NCI-H446 (cell line): ENCODE results near the gene NPHS1.
"Not testable (repeated sequence)": the region's sequence is repeated elsewhere in the genome, so short reads cannot be mapped to it uniquely, and the experiment has no call there.

Experiments used
- DNase-seq, 2 experiments: peaks; one replicate each; lab custom pipeline; 2025; lab: John Stamatoyannopoulos, UW

Gene NPHS1

DNA sequence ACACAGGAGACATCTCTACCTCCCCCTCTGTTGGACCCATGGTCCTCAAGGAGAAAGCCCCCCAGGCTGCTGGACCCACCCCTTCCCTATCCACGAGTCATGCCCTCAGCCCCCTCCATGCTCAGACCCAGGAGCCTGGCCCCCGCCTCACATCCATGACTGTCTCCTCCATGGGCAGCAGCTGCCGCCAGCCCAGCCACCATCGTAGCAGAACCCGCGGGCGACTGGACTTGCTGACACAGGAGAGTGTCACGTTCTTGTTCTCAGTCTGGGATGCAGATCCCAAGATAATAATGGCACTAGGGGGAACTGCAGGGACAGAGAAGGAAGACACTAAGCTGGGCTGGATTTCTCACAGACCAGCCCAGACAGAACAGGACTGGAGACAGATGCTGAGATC, 3.8 kb downstream of the NPHS1 start:
- DNase-seq = no peak

DNA sequence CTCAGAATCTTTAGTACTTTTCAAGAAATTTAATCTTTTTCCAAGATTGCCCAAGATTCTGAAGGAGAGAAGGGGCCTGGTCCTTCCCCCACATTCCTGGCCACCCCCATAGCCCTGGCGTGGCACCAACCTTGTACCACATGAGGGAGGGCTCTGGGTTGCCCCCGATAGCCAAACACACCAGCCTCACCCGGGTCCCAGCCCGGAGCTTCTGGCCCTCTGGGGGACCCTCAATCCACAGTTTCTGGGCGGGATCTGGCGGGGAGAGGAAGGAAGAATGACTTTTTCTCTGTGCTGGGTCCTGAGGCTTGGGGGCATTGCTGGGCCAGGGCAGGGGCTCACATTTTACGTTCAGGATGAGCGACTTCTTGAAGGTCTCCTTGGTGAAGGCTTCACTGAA, 4.4 kb downstream of the NPHS1 start:
- no peak for DNase-seq

DNA sequence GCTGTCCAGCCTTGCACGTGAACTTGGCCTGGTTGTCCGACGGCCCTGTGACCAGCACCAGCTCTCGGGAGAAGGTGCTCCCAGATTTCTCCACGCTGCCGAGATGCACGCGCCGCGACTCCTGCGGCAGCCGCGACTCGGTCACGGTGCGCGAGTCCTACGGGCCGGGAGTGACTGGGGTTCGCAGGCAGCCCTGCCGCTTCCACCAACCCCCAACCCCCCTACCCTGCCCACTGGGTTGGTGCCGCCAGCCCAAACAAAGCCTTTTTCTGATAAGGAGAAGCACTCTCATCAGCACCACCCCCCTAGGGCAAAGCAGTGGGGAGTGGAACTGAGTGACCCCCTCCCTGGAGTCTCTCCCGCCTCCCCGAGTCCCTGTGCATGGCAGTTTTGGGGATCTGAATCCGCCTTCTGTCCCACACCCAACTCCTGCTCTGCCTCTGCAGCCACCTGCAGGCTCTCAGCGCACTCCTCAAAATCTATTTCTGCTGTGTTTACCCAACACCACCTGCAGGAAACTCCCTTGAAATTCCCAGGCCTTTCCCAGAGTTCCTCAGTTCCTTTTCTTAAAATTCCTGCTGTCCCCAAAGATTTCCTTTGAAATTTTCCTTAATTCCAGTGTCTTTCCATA, 6.2 kb downstream of the NPHS1 start:
- no peak for DNase-seq

DNA sequence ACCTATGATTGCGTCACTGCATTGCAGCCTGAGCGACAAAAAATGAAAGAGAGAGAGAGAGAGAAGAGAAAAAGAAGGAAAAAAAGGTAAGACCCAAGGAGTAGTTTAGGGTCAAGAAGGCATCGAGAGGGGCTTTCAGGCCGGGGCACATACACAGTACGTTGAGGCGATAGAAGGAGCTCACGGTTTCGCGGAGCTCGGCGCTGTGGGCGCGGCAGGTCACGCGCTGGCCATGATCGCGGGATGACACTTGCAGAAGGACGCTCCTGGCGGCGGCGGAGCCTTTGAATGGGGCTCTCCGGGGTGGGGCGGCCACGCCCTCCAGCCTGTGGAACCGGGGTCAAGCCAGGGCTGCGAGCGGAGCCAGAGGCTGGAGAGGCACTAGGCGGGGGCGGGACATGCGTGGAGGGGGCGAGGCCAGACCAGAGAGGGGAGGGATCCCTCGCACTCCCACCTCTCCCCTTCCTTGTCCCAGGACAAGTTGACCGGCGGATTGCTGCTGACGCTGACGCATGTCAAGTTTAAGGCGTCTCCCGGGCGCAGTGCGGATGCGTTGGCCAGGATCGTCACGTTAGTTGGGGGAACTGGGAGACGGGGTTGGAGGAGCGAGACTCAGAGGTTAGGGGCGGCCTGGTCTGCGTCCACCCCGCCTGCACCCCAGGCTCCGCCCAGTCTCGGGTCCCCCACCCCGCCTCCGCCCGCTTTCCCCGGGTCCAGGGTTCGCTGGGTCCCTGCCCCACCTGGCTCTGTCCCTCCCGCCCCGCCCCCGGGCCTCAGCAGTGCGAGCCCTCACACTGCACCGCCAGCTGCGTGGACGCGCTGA, 6.9 kb downstream of the NPHS1 start:
- DNase-seq = no peak

DNA sequence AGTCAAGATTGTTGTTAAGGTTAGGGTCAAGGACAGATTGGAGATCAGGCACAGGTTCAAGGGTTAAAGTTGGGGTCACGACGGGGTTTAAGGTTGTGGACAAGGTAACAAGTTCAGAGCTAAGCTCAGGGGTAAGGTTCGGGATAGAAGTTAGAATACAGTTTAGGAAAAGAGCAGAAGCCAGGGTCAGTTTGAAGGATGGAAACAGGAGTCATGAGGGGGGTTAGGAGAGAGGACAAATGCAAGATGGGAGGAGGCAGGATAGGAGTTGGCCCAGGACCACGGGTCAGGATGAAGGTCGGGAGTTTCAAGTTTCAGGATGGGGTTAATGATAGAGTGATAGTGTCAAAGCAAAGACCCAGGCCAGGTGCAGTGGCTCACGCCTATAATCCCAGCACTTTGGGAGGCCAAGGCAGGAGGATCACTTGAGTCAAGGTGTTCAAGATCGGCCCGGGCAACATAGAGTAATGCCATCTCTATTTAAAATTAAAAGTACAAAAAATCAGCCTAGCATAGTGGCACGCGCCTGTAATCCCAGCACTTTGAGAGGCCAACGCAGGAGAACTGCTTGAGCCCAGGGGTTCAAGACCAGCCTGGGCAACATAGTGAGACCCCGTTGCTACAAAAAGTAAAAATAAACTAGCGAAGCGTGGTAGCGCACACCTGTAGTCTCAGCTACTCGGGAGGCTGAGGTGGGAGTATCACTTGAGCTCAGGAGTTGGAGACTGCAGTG, 7.7 kb downstream of the NPHS1 start:
- no peak for DNase-seq

DNA sequence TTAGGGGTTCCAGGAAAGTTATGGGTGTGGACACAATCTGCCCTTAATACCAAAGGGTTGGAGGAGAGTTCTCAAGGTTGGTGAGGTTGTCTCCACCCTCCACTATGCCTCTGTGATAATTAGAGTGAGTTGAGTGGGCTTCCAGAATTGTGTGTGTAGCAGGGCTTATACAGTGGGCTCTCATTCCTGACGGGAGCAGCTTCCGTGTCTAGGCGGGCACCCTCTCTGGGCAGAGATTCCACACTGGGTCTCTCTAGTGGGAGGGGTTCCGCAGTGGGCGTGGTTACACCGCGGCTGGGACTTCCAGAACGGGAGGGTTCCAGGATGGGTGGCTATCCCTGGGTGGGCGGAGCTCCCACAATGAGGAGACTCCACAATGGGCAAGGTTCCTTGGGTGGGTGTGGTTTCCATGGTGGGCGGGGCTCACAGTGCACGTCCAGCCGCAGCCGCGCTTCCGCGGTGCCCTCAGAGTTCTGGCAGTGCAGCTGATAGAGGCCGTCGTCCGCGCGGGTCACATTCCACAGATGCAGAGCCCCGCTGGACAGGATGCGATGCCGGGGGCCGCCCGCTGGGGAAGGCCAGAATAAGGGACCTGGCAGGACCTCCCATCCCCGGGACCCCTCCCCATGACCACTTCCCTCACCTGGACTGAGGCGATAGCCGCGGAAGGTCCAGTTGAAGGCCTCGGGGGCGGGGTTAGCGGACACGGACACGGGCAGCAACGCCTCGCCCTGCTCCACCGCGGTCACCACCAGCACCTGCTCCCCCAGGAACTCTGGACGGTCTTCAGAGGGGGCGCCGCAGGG, 8.4 kb downstream of the NPHS1 start:
- peak in 1 of 2 experiments; percentile 20 for DNase-seq

DNA sequence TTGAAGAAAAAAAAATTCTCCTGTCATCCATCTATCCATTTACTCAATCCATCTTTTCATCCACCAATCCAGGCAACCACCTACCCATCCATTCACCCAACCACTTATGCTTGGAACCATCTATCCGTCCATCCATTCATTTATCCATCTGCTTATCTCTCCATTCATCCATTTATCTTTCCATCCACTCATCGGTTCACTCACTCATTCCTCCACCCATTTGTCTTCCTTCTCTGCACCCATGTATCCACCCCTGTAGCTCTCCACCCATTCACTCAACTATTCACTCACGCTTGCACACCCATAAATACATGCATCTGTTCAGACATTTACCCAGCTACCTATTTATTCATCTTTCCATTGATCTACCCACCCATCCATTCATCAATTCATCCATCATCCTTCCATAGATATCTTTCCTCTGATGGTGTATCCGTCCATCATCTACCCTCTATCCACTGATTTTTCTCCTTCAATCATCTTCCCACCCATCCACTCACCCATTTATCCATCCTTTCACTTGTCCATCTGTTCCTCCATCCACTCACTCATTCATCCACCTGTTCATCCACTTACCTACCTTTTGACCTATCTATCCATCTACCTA, 9.5 kb downstream of the NPHS1 start:
- DNase-seq = no peak

DNA sequence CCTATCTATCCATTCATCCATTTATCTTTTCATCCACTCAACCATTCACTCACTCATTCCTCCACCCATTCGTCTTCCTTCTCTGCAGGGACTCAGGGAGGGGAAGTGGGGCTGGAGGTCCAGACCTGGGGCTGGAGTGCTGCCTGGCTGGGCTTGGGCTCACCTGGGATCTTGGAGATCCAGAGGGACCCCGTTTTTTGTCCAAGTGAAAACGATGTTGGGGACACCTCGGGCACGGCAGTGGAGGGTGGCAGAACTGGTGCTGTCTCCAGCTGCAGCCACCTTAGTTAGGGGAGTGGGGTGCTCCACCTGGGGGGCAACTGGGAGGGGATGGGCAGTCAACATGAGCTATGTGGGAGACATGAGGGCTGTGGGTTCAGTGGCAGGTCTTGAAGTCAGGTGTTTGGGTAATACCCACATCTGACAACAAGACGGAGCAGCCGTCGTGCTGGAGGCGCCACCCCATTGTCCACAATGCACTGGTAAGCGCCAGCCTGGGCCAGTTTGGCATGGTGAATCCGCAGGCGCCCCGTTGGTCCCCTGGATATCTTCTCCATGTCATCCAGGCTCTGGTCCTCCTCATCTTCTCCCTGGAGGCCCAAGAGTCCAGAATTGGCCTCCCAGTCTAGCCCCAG, 10.2 kb downstream of the NPHS1 start:
- DNase-seq = no peak

DNA sequence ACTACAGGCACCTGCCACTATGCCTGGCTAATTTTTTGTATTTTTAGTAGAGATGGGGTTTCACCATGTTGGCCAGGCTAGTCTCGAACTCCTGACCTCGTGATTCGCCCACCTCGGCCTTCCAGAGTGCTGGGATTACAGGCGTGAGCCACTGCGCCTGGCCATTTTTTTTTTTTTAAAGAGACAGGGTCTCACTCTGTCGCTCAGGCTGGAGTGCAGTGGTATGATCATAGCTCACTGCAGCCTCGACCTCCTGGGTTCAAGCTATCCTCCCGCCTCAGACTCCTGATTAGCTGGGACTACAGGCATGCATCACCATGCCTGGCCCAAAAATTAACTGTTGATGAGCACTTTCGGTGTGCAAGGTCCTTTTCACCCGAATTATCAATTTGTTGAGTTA, 16.2 kb downstream of the NPHS1 start:
- DNase-seq = not testable (repeated sequence)

DNA sequence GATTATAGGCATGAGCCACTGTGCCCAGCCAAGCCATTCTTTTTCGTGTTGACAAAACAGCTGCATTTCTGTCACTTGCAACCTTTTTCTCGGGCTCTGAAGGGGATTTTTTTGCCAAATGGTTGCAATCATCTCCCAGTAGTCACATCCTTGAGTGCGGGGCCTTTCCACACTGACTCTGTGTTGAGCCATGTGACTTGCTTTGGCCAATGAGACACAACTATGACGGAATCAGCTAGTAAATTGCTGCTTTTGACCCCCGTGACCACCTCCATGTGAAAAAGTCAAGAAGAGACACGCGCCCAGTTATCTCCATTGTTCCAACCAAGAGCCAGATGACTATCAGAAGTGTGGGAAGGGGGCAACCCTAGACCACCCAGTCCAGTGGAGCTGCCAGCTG, 18.3 kb downstream of the NPHS1 start:
- DNase-seq = no peak

DNA sequence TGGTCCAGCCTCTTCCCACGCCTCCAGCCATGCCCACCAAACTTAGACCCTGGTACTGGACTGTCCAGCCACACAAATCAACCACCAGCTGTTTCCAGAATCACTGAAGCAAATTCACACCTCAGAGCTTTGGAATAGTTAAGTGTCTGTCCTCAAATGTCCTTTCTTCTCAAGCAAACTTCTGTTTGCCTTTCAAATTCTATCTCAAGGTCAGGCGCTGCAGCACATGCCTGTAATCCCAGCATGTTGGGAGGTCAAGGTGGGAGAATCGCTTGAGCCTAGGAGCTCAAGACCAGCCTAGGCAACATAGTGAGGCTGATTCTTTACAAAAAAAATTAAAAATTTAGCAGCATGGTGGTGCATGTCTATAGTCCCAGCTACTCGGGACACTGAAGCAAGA, 20.2 kb downstream of the NPHS1 start:
- DNase-seq = no peak

DNA sequence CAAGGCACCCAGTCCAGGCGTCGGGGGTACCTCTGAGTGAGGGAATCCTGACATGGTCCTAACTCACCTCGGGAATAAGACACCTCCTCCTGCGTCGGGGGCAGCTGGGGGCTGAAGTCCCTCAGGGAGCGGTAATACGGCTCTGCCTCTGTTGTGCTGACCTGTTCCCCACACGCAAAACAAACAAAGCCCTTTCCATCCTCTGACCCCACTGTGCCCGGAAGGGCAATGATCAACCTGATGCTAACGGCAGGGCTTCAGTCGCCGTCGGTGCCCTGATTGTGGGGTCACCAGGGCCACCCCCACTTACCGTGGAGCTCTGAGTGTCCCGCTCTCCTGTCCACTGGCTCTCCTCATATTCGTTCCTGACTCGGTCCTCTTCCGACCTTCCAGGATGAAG, 21.3 kb downstream of the NPHS1 start:
- DNase-seq = no peak

DNA sequence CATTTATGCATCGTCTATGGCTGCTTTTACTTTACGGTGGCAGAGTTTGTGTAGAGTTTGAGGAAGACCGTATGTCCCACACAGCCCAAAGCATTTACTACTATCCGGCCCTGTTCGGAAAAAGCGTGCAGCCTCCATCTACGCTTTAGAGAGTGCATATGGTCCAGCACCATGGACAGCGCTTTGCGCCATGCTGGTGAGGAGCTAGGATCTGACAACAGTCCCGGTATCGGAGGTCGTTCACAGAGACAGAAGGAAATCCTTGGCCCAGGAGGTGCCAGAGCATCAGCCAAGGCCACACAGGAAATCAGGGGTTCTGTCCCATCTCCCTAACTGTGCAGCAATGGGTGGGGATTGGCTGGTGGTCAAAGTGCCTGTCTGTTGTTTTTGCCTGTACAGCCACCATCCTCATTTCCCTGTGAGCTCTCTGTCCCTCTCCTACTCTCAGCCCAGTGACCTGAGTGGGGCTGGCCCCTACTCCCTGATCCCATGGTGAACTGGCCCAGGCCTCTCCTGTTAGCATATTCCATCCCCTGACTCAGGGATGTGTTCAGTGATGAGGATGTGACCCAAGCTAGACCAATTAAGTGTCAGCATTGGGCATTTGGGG, 23.5 kb downstream of the NPHS1 start:
- DNase-seq = no peak

DNA sequence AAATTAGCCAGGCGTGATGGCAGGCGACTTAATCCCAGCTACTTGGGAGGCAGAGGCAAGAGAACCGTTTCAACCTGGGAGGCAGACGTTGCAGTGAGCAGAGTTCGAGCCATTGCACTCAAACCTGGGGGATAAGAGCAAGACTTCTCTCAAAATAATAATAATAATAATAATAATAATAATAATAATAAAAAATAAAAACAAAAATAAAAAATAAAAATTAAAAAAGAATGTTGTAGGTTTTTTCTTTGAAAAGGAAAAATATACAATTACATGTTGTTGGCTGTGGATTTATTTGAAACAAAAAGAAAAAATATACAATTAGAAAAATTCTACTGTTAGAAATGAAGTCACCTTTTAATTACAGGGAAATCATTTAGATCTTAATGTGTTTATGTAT, 28.2 kb downstream of the NPHS1 start:
- DNase-seq = no peak

DNA sequence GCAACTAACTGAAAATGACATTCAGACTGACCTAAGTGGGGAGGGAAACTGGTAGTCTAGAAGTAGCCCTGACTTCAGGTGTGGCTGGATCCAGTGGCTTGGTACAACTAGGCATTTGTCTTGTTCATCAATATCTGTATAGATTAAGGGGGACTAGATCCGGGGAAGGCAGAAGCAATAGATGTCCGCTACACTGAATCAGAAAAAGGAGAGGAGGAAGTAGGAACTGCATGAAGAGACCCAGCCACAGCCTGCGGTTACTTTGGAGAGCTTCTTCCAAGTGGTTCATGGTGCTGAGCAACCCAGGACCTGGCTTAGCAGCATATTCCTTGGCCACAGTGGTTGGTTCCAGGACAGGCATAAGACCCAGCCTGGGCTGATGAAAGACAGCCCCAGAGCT, 29.7 kb downstream of the NPHS1 start:
- DNase-seq = peak in 1 of 2 experiments; percentile 18

DNA sequence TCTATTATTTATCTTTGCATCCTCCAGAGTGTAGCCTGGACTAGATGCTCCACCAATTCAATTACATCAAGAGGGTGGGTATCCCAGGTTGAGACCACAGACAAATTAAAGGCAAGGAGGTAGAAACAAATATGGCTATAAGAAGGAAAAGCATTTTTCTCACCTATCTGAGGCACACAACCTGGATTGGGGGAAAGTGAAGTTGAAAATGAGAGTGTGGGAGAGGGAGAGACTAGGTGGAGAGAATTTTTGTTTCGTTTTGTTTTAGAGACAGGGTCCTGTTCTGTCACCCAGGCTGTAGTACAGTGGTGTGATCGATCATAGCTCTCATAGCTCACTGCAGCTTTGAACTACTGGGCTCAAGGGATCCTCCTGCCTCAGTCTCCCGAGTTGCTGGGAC, 33.9 kb downstream of the NPHS1 start:
- DNase-seq = no peak

DNA sequence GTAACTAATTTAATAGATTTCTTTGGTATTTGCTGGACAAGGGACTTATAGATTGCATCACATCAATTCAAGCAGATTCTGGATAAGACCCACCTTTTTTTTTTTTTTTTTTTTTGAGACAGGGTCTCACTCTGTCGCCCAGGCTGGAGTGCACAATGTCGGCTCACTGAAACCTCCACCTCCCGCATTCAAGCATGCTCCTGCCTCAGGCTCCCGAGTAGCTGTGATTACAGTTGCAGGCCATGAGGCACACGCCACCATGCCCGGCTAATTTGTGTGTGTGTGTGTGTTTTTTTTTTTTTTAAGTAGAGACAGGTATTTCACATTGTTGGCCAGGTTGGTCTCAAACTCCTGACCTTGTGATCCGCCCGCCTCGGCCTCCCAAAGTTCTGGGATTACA, 35.5 kb downstream of the NPHS1 start:
- DNase-seq = no peak

DNA sequence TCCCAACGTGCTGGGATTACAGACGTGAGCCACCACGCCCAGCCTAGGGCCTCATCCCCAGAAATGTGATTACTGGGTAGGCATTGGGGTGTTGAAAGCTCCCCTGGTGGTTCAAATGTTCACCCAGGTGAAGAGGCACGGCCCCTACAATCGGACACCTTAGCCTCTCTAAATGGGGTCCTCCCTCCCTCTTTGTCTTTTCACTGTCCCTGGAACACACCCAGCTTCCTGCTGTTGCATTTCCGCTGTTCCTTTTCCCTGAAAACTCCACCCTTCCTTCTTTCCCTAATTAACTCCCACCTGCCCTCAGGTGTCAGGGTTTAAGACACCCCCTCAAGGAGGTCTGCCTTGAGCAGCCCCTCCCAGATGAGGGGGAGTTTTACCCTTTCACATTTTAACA, 36.0 kb downstream of the NPHS1 start:
- DNase-seq = no peak

DNA sequence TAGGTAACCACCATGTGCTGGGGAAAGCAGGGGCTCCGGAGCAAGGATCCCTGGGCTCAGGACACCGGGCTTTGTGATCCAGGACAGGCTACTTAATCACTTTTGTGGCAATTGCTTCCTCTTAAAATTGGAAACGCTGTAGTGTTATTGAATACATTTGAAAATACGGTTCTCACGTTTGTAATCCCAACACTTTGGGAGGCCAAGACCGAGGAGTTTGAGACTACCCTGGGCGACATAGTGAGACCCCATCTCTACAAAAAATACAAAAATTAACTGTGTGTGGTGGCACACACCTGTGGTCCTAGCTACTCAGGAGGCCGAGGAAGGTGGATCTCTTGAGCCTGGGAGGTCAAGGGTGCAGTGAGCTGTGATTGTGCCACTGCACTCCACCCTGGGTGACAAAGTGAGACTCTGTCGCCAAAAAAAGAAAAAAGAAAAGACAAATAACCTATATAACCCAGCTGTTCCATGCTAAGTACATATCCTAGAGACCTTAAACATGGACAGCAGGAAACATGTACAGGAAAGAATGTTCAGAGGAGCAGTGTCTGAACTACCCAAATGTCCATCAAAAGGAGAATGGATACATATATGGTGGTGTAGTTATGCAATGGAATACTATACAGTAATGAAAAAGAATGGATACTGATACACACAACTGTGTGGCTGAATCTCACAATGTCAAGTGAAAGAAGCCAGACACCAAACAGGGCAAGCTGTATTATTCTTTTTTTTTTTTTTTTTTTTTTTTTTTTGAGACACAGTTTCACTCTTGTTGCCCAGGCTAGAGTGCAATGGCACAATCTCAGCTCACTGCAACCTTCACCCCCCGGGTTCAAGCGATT, 39.0 kb downstream of the NPHS1 start:
- no peak for DNase-seq
